Prostate gland (tissue), 2 donors: ENCODE results near the gene EIF1. TPM values are rescaled to one million over a fixed set of nuclear protein-coding genes. Genes with fewer than 3 reads are reported as not detected.

Experiments used
- small RNA-seq, 2 donors: library from RNA; depleted of rRNA; stranded (forward); fragments of <200 nt; gene quantifications; one replicate each; pipeline ENCODE3, GENCODE V24; 2016
- total RNA-seq, 2 donors: library from RNA; depleted of rRNA; stranded (reverse); fragments of >200 nt; gene quantifications; one replicate each; pipeline ENCODE4 v1.1.0, GENCODE V29; 2016

EIF1 gene
- total RNA-seq, 2 donors from 2014 or later: 136 to 320 TPM

Small RNA genes lying within 50 kb of the gene (small RNA-seq; reads per million reads assigned to genes)
- gene RN7SL399P (0 reads per million in 2 donors), gene RNA5SP442 (0.19 to 0.30 reads per million in 2 donors)

Other genes with a start within 250 kb of the EIF1 start
- gene KRT38, start 247.9 kb upstream of the EIF1 start, total RNA-seq: not detected
- gene KRT32, start 221.5 kb upstream of the EIF1 start, total RNA-seq: not detected
- not detected for gene KRT35, start 207.7 kb upstream of the EIF1 start, total RNA-seq
- gene KRT36, start 199.0 kb upstream of the EIF1 start, total RNA-seq: not detected
- gene KRT13, start 183.3 kb upstream of the EIF1 start, total RNA-seq: 10 to 100 TPM; 38.4 to 62.7 TPM
- 1,000 to 10,000 TPM in 1 of 2 donors, 100 to 1,000 TPM in 1; 138 to 1,038 TPM for gene KRT15, start 170.0 kb upstream of the EIF1 start, total RNA-seq
- 100 to 1,000 TPM; 351 to 398 TPM for gene KRT19, start 160.6 kb upstream of the EIF1 start, total RNA-seq
- not detected for gene KRT9, start 116.8 kb upstream of the EIF1 start, total RNA-seq
- 100 to 1,000 TPM in 1 of 2 donors, 10 to 100 TPM in 1; 28.1 to 298 TPM for gene KRT14, start 102.0 kb upstream of the EIF1 start, total RNA-seq
- gene KRT16, start 76.1 kb upstream of the EIF1 start, total RNA-seq: 1 to 10 TPM; 4.0 to 6.7 TPM
- 100 to 1,000 TPM; 201 to 360 TPM for gene KRT17, start 64.3 kb upstream of the EIF1 start, total RNA-seq
- not detected for gene GAST, start 23.4 kb downstream of the EIF1 start, total RNA-seq
- gene HAP1, start 45.8 kb downstream of the EIF1 start, total RNA-seq: 1 to 10 TPM in 1 of 2 donors, under 1 TPM in 1; 0.55 to 3.6 TPM
- gene JUP, start 97.8 kb downstream of the EIF1 start, total RNA-seq: 100 to 1,000 TPM; 146 to 266 TPM
- 10 to 100 TPM; 15.8 to 19.6 TPM for gene P3H4, start 123.1 kb downstream of the EIF1 start, total RNA-seq
- 10 to 100 TPM; 24.5 to 50.2 TPM for gene FKBP10, start 124.1 kb downstream of the EIF1 start, total RNA-seq
- 10 to 100 TPM; 53.9 to 67.2 TPM for gene NT5C3B, start 147.3 kb downstream of the EIF1 start, total RNA-seq
- gene KLHL10, start 148.9 kb downstream of the EIF1 start, total RNA-seq: 1 to 10 TPM in 1 of 2 donors, under 1 TPM in 1; 0.14 to 6.5 TPM
- 10 to 100 TPM; 24.2 to 45.0 TPM for gene KLHL11, start 176.5 kb downstream of the EIF1 start, total RNA-seq
- 100 to 1,000 TPM; 114 to 203 TPM for gene ACLY, start 230.1 kb downstream of the EIF1 start, total RNA-seq
- gene ODAD4, start 241.7 kb downstream of the EIF1 start, total RNA-seq: 1 to 10 TPM in 1 of 2 donors, under 1 TPM in 1; 0.55 to 4.3 TPM